ENCODE results near the gene TRAF2. TPM values are rescaled to one million over a fixed set of nuclear protein-coding genes. Genes with fewer than 3 reads are reported as not detected.

Gene TRAF2
- total and polyA plus RNA-seq, 2 of the 13 experiments (the other 11 are each of a cell fraction or from before 2014, with no cell fraction given): 12.4 to 13.6 TPM

DNA sequence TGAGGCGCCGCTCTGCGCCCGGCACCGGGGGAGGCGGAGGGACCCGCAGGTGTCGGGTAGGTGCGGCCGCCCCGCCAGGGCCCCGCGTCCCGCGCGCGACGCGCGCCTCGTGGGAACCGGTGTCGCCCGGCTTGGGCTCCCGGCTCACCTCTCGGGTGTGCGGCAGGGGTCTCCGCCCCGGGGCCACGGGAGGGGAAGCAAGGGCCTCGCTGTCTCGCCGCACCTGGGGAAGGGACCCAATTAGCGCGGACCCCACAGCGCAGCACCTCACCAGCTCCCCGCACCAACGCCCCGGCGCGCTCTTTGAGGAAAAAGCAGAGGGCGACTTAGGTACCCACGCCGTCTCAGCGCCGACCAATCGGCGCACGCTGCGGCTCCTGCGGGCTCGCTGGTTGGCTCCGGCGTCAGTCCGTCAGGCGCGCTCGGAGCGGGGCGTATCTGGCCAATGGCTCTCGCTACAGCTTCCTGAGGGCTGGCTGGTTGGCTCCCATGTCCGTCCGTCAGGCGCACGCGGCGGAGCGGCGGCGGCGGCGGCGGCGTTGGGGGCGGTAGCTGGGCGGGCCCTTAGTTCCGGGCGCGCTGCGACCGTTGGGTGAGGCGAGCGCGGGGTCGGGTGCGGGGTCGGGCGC, at the start of gene TRAF2 (continued):
- no peak for TF ChIP-seq HNRNPH1 (optimal IDR thresholded peaks at IDR 0.05; ENCODE audit: low read depth, low read length)
- peak; percentile 34 for TF ChIP-seq SKI (IDR thresholded peaks at IDR 0.05; ENCODE audit: partially characterized antibody)
- TF ChIP-seq BRCA1 (CRISPR knock-in tag; IDR thresholded peaks at IDR 0.05): 0 out of 2 replicates have a peak, but pooled peaks have one; percentile 42
- TF ChIP-seq ESRRA (CRISPR knock-in tag; IDR thresholded peaks at IDR 0.05; ENCODE audit: low read depth): peak; percentile 24; the same call in 1 of the 2 replicates
- TF ChIP-seq, protein P1, sequence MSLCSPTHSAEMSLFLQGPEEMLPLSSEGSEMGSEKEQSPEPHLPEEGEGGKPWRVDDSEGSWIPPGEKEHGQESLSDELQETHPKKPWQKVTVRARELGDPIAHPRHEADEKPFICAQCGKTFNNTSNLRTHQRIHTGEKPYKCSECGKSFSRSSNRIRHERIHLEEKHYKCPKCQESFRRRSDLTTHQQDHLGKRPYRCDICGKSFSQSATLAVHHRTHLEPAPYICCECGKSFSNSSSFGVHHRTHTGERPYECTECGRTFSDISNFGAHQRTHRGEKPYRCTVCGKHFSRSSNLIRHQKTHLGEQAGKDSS (CRISPR knock-in tag; IDR thresholded peaks at IDR 0.05; ENCODE audit: borderline replicate concordance, low read depth): no peak
- TF ChIP-seq DMAP1 (CRISPR knock-in tag; IDR thresholded peaks at IDR 0.05): peak; percentile 57
- TF ChIP-seq ZNF788 (CRISPR knock-in tag; IDR thresholded peaks at IDR 0.05; ENCODE audit: borderline replicate concordance): 0 out of 2 replicates have a peak, but pooled peaks have one; percentile 14
- TF ChIP-seq ZNF33B (CRISPR knock-in tag; IDR thresholded peaks at IDR 0.05): peak; percentile 35; the same call in 1 of the 2 replicates
- peak; percentile 84; the same call in 1 of the 2 replicates for TF ChIP-seq SALL2 (CRISPR knock-in tag; IDR thresholded peaks at IDR 0.05)
- TF ChIP-seq NFYC (CRISPR knock-in tag; IDR thresholded peaks at IDR 0.05): peak; percentile 99
- TF ChIP-seq, protein P2, sequence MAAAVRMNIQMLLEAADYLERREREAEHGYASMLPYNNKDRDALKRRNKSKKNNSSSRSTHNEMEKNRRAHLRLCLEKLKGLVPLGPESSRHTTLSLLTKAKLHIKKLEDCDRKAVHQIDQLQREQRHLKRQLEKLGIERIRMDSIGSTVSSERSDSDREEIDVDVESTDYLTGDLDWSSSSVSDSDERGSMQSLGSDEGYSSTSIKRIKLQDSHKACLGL (CRISPR knock-in tag; IDR thresholded peaks at IDR 0.05): peak; percentile 82
- TF ChIP-seq, protein P3, sequence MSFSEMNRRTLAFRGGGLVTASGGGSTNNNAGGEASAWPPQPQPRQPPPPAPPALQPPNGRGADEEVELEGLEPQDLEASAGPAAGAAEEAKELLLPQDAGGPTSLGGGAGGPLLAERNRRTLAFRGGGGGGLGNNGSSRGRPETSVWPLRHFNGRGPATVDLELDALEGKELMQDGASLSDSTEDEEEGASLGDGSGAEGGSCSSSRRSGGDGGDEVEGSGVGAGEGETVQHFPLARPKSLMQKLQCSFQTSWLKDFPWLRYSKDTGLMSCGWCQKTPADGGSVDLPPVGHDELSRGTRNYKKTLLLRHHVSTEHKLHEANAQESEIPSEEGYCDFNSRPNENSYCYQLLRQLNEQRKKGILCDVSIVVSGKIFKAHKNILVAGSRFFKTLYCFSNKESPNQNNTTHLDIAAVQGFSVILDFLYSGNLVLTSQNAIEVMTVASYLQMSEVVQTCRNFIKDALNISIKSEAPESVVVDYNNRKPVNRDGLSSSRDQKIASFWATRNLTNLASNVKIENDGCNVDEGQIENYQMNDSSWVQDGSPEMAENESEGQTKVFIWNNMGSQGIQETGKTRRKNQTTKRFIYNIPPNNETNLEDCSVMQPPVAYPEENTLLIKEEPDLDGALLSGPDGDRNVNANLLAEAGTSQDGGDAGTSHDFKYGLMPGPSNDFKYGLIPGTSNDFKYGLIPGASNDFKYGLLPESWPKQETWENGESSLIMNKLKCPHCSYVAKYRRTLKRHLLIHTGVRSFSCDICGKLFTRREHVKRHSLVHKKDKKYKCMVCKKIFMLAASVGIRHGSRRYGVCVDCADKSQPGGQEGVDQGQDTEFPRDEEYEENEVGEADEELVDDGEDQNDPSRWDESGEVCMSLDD (CRISPR knock-in tag; IDR thresholded peaks at IDR 0.05; ENCODE audit: borderline replicate concordance): peak; percentile 70; the same call in 1 of the 2 replicates
- peak; percentile 48; the same call in 1 of the 2 replicates for TF ChIP-seq MXD4 (CRISPR knock-in tag; IDR thresholded peaks at IDR 0.05)
- TF ChIP-seq HOXA3 (CRISPR knock-in tag; IDR thresholded peaks at IDR 0.05): peak; percentile 65
- TF ChIP-seq, protein P4, sequence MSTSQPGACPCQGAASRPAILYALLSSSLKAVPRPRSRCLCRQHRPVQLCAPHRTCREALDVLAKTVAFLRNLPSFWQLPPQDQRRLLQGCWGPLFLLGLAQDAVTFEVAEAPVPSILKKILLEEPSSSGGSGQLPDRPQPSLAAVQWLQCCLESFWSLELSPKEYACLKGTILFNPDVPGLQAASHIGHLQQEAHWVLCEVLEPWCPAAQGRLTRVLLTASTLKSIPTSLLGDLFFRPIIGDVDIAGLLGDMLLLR (CRISPR knock-in tag; IDR thresholded peaks at IDR 0.05): peak; percentile 64; the same call in 1 of the 2 replicates
- peak; percentile 73; the same call in 1 of the 2 replicates for TF ChIP-seq ZSCAN12 (CRISPR knock-in tag; IDR thresholded peaks at IDR 0.05)
- TF ChIP-seq ELF1 (CRISPR knock-in tag; IDR thresholded peaks at IDR 0.05): peak; percentile 58
- no peak for TF ChIP-seq NR2F2 (IDR thresholded peaks at IDR 0.05; ENCODE audit: borderline replicate concordance, low read depth)
- TF ChIP-seq, protein P5, sequence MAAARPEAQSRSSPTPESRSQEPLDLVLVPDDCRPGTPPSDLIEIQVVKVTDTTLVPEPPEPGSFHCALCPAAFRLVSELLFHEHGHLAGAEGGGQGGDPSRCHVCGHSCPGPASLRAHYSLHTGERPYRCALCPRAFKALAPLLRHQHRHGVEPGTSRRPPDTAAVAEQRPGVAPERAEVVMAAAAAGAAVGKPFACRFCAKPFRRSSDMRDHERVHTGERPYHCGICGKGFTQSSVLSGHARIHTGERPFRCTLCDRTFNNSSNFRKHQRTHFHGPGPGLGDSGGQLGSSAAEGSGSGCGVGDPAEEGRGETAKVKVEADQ (CRISPR knock-in tag; IDR thresholded peaks at IDR 0.05; ENCODE audit: borderline replicate concordance): peak; percentile 82; the same call in 1 of the 2 replicates
- TF ChIP-seq SCMH1 (CRISPR knock-in tag; IDR thresholded peaks at IDR 0.05; ENCODE audit: borderline replicate concordance): no peak
- no peak; the same call in 1 of the 2 replicates for TF ChIP-seq AKAP8 (CRISPR knock-in tag; IDR thresholded peaks at IDR 0.05)
- peak; percentile 43; the same call in 1 of the 2 replicates for TF ChIP-seq ISL2 (CRISPR knock-in tag; IDR thresholded peaks at IDR 0.05)
